HUES6 (cell line): ENCODE results near the gene AP5Z1.

Experiments used
- H3K27ac ChIP-seq: 2 replicates; pipeline ENCODE4 v1.7.0; 2013; ENCODE audit warnings: low read depth, mild to moderate bottlenecking, low read length, inconsistent platforms
- H3K27me3 ChIP-seq: 2 replicates; pipeline ENCODE4 v1.6.1; 2013; ENCODE audit warnings: low read length; ENCODE audit not compliant: control insufficient read depth, insufficient read depth
- H3K36me3 ChIP-seq: 2 replicates; pipeline ENCODE4 v1.6.1; 2013; ENCODE audit warnings: low read length; ENCODE audit not compliant: control insufficient read depth, insufficient read depth
- H3K4me1 ChIP-seq: 2 replicates; pipeline ENCODE4 v1.6.1; 2013; ENCODE audit warnings: low read length; ENCODE audit not compliant: control insufficient read depth, insufficient read depth
- H3K4me3 ChIP-seq: 2 replicates; pipeline ENCODE4 v1.5.1; 2013; ENCODE audit warnings: low read depth, low read length
- H3K9ac ChIP-seq: one replicate; pipeline ENCODE4 v1.6.1; 2013; ENCODE audit warnings: mild to moderate bottlenecking, low read length
- H3K9me3 ChIP-seq: 2 replicates; pipeline ENCODE4 v1.6.1; 2013; ENCODE audit warnings: low read depth, low read length; ENCODE audit not compliant: control insufficient read depth, insufficient read depth

AP5Z1 gene

DNA sequence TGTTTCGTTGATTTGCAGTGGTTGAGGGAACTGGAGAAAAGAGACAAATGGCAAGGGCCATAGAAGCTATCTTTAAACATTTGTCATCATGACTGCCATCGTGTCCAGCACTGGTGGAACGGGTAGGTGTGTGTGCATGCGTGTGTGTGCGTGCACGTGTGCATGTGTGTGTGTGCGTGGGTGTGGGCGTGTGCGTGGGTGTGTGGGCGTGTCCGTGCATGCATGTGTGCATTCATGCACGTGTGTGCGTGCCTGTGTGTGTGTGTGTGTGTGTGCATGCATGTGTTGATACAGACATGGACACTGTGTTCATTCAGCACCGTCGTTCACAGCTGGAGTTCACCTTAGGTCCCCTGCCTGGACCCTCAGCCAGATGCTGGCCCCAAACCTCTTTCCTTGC is 38.1 kb upstream of the AP5Z1 start:
- Histone ChIP-seq H3K4me1 (peaks cover 23% of the 10 kb centered on the region), H3K9me3 (no peaks in the 10 kb centered on the region), H3K4me3 (no peak overlapping the region), H3K9ac (no peak overlapping the region), H3K36me3 (peaks cover 4% of the 10 kb centered on the region; the same call in 1 of the 2 replicates), H3K27me3 (peaks cover 19% of the 10 kb centered on the region), H3K27ac (no peak overlapping the region)

DNA sequence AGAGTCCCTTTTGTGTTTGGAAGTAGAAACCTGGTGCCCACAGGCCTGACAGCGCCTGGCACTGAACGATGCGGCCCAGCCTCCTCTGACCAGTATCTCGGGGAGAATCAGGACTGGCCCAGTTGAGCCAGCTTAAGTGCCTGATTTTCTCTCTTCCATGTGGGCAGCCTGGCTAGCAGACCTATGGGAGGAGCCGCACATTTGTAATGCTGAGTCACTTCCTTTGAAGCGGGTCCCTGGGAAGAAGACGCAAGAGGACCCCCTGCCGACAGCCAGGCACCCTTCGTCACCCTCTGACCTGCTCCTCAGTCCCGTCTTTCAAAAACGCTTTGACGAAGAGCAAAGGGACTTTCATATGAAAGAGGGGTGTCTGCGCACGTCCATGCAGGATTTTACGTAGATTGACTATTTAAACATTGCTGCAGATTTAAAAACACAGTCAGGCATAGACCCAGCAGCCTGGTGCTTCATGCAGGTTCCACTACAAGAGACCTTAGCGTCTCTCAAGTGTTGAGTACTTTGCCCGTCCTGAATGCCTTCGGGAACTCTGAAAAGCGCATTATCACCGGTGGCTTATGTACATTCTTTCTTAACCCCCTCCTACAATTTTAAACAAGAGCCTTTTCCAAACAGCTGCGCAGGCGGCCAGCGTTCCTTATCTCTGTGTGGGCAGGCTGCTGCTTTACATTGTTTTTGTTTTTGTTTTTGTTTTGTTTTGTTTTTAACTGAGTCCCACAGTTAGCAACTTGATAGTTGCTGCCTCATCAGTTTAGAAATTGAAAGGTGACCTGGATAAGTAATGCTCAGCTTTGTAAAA is 36.5 kb upstream of the AP5Z1 start:
- Histone ChIP-seq H3K36me3 (peaks cover 6% of the 10 kb centered on the region; the same call in 1 of the 2 replicates), H3K4me1 (peaks cover 29% of the 10 kb centered on the region), H3K27ac (peak overlapping the region; percentile 52; the same call in 1 of the 2 replicates), H3K27me3 (peaks cover 35% of the 10 kb centered on the region), H3K9me3 (no peaks in the 10 kb centered on the region), H3K4me3 (peak overlapping the region; percentile 17; the same call in 1 of the 2 replicates), H3K9ac (peak overlapping the region; percentile 69)

DNA sequence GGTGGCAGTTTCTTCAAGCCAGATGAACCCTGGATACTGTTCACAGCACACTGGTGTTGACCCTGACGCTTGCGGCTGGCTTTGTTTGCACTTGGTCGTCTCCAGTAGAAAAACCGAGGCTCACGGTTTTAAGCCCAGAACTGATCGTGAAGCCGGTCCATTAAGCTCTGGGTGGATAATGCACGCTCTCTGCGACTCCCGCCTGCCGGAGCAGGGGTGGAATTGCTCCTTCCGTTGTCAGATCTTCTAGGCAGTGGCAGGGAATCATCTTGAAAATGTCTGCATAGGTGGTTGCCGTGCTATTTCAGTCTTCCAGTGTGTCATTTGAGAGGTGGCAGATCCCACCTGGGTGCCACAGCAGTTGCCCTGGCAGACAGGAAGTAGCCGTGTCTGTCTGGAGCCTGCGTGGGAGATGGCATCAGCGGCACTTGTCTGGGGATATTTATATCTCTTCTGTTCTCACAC is 35.9 kb upstream of the AP5Z1 start:
- Histone ChIP-seq H3K27me3 (peaks cover 41% of the 10 kb centered on the region), H3K4me3 (peak overlapping the region; percentile 17; the same call in 1 of the 2 replicates), H3K9me3 (no peaks in the 10 kb centered on the region), H3K27ac (peak overlapping the region; percentile 52; the same call in 1 of the 2 replicates), H3K36me3 (peaks cover 6% of the 10 kb centered on the region; the same call in 1 of the 2 replicates), H3K9ac (peak overlapping the region; percentile 69), H3K4me1 (peaks cover 35% of the 10 kb centered on the region)

DNA sequence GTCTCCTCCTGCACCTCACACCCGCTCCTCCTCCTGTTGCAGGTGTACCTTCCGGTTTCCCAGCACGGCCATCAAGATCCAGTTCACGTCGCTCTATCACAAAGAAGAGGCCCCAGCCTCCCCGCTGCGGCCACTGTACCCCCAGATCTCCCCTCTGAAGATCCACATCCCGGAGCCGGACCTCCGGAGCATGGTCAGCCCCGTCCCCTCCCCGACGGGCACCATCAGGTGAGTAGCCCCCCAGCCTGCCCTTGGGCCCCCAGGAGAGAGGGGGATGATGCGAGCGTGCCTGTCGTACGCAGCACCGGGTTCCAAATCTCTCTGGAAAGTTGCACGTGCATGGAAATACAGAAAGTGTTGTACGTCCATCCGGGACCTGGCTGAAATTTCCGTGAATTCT is 34.6 kb upstream of the AP5Z1 start:
- Histone ChIP-seq H3K27me3 (peaks cover 43% of the 10 kb centered on the region), H3K27ac (no peak overlapping the region), H3K4me3 (no peak overlapping the region), H3K4me1 (peaks cover 41% of the 10 kb centered on the region), H3K9me3 (no peaks in the 10 kb centered on the region), H3K9ac (no peak overlapping the region), H3K36me3 (peaks cover 6% of the 10 kb centered on the region; the same call in 1 of the 2 replicates)

DNA sequence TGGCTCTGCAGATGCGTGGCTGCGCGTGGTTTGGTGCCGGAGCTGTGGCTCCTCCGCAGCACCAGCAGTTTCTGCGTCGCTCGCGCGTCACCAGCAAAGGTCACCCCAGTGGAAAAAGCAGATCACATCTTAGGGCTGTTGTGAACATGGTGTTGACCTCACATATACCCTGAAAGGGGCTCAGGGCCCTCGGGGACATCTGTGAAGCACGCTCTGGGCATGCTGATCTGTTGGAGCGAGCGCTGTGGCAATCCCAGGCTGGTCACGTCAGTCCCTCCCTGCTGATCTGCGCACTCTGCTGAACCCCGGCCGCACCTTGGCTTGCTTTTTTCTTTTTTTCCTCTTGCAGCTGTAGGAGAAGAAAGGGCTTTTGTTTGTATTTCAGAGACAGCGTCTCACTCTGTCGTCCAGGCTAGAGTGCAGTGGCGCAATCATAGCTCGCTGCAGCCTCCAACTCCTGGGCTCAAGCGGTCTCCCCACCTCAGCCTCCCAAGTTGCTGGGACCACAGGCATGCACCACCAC is 33.3 kb upstream of the AP5Z1 start:
- Histone ChIP-seq H3K4me1 (peaks cover 41% of the 10 kb centered on the region), H3K9me3 (no peaks in the 10 kb centered on the region), H3K27ac (no peak overlapping the region), H3K36me3 (peaks cover 6% of the 10 kb centered on the region; the same call in 1 of the 2 replicates), H3K27me3 (peaks cover 46% of the 10 kb centered on the region), H3K4me3 (no peak overlapping the region), H3K9ac (no peak overlapping the region)

DNA sequence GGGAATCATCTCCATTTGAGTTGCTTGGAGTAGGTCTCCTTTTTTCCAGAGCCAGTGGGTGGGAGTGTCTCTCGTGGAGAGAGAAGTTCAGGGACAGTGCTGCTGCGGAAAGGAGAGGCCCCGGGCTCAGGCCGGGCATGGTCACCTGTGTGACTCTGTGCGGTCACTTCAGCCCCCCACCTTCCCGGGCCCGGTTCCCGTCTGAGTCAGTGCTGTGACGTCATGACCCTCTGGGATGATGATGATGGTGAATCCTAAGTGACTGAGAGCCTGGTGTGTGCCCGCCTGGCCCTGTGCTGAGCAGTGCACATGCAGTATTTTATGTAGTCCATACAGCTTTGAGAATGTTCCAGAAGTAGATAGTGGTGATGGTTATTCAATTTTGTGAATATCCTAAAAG is 32.6 kb upstream of the AP5Z1 start:
- Histone ChIP-seq H3K9me3 (no peaks in the 10 kb centered on the region), H3K27me3 (peaks cover 46% of the 10 kb centered on the region), H3K27ac (no peak overlapping the region), H3K4me3 (no peak overlapping the region), H3K9ac (no peak overlapping the region), H3K4me1 (peaks cover 39% of the 10 kb centered on the region), H3K36me3 (peaks cover 6% of the 10 kb centered on the region; the same call in 1 of the 2 replicates)

DNA sequence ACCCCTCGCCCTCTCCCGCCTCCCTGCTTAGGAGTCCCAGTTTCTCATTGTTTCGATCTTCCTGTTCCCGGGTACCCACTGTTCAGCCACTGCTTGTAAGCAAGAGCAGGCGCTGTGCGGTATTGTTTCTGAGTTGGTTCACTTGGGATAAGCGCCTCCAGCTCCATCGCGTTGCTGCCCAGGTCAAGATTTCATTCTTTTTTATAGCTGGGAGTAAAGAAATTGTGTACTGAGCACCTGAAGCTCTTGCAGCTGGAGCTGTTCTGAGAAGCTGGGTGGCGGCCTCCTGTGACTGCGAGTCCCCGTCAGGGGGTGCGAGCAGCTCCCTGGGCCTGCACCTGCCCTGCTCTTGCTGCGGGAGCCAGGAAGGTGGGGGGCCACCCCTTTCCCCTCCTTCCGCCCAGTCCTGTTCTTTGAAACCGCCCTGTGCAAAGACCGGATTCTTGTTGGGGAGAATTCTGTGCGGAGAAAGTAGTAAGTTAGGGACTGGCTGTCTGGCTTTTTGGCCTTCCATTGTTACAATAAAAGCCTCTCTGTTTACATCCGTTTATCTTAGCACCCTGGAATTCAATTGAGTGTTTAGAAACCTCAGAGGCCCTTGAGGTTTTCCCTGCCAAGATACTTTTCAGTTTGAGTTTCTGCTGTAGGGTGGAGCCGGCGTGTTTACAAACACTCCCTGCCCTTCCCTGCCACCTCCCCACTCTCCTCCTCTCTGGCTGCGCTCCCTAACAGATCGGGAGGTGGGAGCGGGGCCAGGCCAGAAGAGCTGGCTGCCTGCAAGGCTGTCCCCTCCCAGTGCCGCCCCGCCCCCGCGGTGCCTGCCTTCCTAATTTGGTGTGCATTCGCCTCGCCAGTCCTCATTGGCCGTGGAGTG is 30.8 kb upstream of the AP5Z1 start:
- Histone ChIP-seq H3K9me3 (no peaks in the 10 kb centered on the region), H3K4me3 (peak overlapping the region; percentile 47), H3K9ac (peak overlapping the region; percentile 71), H3K27ac (peak overlapping the region; percentile 56; the same call in 1 of the 2 replicates), H3K4me1 (peaks cover 25% of the 10 kb centered on the region), H3K36me3 (peaks cover 6% of the 10 kb centered on the region; the same call in 1 of the 2 replicates), H3K27me3 (peaks cover 40% of the 10 kb centered on the region)

DNA sequence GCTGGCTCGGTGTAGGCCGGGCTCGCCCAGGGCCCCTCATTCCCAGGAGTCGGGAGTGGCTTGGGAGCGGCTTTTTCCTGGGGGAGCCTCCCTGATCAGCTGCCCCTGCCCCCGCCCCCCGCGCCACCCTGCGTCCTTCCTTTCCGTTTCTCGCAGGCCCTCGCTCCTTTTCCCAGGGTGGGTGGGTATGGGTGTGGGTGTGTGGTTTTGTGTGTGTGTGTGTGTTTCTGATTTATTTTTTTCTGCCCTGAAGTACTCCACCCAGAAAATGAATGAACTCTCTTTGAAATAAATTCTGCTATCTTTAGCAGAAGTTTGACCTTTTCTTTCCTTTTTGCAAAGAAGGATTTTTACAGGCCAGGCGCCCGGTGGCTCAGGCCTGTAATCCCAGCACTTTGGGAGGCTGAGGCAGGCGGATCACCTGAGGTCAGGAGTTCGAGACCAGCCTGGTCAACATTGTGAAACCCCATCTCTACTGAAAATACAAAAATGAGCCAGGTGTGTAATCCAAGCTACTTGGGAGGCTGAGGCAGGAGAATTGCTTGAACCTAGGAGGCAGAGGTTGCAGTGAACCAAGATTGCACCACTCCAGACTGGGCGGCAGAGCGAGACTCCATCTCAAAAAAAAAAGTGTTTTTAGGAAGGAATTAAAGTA is 30.0 kb upstream of the AP5Z1 start:
- Histone ChIP-seq H3K9ac (peak overlapping the region; percentile 69), H3K4me1 (peaks cover 22% of the 10 kb centered on the region), H3K4me3 (peak overlapping the region; percentile 47), H3K9me3 (no peaks in the 10 kb centered on the region), H3K27ac (peak overlapping the region; percentile 47; the same call in 1 of the 2 replicates), H3K27me3 (peaks cover 38% of the 10 kb centered on the region), H3K36me3 (peaks cover 6% of the 10 kb centered on the region; the same call in 1 of the 2 replicates)

DNA sequence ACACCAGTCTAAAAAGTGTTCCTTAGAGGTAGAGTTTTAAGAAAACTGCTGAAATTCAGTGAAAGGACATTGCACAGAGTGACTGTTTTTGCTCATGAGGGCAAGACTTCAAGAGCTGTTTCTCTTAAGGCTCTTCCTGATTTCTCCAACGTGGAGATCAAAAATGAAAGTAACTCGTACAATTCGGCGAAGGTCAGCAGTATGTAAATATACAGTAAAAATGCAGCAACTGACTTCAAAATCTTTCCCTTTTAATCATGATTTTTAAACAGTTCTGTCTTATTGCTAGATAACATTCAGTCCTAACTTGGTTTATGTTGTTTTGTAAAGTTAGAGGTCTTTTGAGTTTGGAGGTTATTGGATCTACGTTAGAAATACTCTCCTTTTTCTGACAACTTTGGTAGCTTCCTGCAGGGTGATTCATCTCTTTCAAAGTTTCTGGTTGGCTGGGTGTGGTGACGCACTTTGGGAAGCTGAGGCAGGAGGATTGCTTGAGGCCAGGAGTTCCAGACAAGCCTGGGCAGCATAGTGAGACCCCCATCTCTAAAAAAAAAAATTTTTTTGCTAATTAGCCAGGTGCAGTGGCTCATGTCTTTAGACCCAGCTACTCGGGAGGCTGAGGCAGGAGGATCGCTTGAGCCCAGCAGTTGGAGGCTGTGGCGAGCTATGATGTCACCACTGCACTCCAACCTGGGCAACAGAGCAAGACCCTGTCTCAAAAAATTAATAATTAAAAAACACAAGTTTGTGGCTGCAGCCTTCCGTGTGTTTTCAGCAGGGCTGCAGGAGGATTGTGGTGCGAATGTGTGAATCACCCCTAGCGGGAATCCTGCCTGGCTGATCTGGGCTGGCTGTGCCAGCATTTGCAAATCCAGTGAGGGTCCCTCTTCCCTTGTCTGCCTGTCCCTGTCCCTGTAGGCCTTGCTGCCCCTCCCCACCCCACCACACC is 29.2 kb upstream of the AP5Z1 start:
- Histone ChIP-seq H3K4me3 (no peak overlapping the region), H3K9ac (peak overlapping the region; percentile 69)

More for the DNA sequence above, 29.2 kb upstream of the AP5Z1 start:
- Histone ChIP-seq H3K9me3 (no peaks in the 10 kb centered on the region), H3K27me3 (peaks cover 35% of the 10 kb centered on the region), H3K27ac (peak overlapping the region; percentile 47; the same call in 1 of the 2 replicates), H3K36me3 (peaks cover 6% of the 10 kb centered on the region; the same call in 1 of the 2 replicates), H3K4me1 (peaks cover 22% of the 10 kb centered on the region)
